HepG2 (cell line): ENCODE results near the gene MLC1.

ENCODE experiments used
- FOXK1 ChIP-seq: sonication (generic); formaldehyde crosslinking; IDR thresholded peaks from 2 replicates; pipeline ENCODE4 v1.4.0; 2020; ENCODE audit warnings: low read depth, missing genetic modification reagents, borderline replicate concordance
- HNRNPH1 ChIP-seq: fragments of 200-400 bp; formaldehyde crosslinking; optimal IDR thresholded peaks from 2 replicates; pipeline ENCODE3; 2017; ENCODE audit warnings: mild to moderate bottlenecking, low read depth, low read length
- MYNN ChIP-seq: sonication (generic); formaldehyde crosslinking; IDR thresholded peaks from 2 replicates; pipeline ENCODE4 v1.4.0; 2020; ENCODE audit warnings: mild to moderate bottlenecking, low read depth, missing genetic modification reagents
- PRMT3 ChIP-seq: sonication (generic); formaldehyde crosslinking; IDR thresholded peaks from 2 replicates; pipeline ENCODE4 v1.8.1; 2022; ENCODE audit warnings: low read depth, mild to moderate bottlenecking, moderate library complexity, missing genetic modification reagents, borderline replicate concordance
- TAF1 ChIP-seq: sonication (generic); formaldehyde crosslinking; IDR thresholded peaks from 2 replicates; pipeline ENCODE4 v1.4.0; 2020; ENCODE audit warnings: missing genetic modification reagents
- ZBTB8A ChIP-seq: sonication (generic); formaldehyde crosslinking; IDR thresholded peaks from 2 replicates; pipeline ENCODE4 v1.4.0; 2020; ENCODE audit warnings: mild to moderate bottlenecking, low read depth, missing genetic modification reagents, borderline replicate concordance
- TF ChIP-seq, protein P1 (sequence below), 2 experiments: sonication (generic) in 1 of 2; formaldehyde crosslinking in 1 of 2; IDR thresholded peaks; 2 replicates each; pipeline versions ENCODE4 v1.5.1 to v1.6.1; 2011 to 2020; ENCODE audit warnings: borderline replicate concordance in 1 of 2, low read depth in 1 of 2, low read length in 1 of 2, mild to moderate bottlenecking in 1 of 2, missing genetic modification reagents in 1 of 2, moderate library complexity in 1 of 2
- TF ChIP-seq, protein P2 (sequence below): sonication (generic); formaldehyde crosslinking; IDR thresholded peaks from 2 replicates; pipeline ENCODE4 v1.5.0; 2020; ENCODE audit warnings: mild to moderate bottlenecking, missing genetic modification reagents, moderate library complexity

DNA sequence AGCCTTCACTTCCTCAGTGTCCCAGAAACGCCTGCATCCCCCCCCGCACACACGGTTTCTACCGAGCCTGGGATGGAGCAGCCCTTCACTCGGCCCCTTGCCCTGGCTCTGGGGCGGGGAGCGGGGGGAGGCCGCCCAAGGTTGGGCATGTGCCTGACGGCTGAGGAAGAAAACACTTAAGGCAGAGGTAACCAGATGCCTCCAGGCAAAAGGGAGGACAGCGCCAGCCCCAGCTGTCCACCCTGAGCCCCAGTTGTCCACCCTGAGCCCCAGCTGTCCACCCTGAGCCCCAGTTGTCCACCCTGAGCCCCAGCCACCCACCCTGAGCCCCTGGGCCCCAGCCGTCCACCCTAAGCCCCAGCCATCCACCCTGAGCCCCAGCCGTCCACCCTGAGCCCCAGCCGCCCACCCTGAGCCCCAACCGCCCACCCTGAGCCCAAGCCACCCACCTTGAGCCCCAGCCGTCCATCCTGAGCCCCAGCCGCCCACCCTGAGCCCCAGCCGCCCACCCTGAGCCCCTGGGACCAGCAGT, 23.3 kb downstream of the MLC1 start:
- TF ChIP-seq TAF1 (CRISPR knock-in tag) (no peak), PRMT3 (CRISPR knock-in tag) (no peak), FOXK1 (CRISPR knock-in tag) (no peak), MYNN (CRISPR knock-in tag) (no peak), ZBTB8A (CRISPR knock-in tag) (no peak), HNRNPH1 (no peak)
- TF ChIP-seq, protein P1, sequence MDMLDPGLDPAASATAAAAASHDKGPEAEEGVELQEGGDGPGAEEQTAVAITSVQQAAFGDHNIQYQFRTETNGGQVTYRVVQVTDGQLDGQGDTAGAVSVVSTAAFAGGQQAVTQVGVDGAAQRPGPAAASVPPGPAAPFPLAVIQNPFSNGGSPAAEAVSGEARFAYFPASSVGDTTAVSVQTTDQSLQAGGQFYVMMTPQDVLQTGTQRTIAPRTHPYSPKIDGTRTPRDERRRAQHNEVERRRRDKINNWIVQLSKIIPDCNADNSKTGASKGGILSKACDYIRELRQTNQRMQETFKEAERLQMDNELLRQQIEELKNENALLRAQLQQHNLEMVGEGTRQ (IDR thresholded peaks at IDR 0.05; ENCODE audit: low read depth, low read length): no peak
- TF ChIP-seq, protein P1 (CRISPR knock-in tag; IDR thresholded peaks at IDR 0.05; ENCODE audit: borderline replicate concordance): no peak
- TF ChIP-seq, protein P2, sequence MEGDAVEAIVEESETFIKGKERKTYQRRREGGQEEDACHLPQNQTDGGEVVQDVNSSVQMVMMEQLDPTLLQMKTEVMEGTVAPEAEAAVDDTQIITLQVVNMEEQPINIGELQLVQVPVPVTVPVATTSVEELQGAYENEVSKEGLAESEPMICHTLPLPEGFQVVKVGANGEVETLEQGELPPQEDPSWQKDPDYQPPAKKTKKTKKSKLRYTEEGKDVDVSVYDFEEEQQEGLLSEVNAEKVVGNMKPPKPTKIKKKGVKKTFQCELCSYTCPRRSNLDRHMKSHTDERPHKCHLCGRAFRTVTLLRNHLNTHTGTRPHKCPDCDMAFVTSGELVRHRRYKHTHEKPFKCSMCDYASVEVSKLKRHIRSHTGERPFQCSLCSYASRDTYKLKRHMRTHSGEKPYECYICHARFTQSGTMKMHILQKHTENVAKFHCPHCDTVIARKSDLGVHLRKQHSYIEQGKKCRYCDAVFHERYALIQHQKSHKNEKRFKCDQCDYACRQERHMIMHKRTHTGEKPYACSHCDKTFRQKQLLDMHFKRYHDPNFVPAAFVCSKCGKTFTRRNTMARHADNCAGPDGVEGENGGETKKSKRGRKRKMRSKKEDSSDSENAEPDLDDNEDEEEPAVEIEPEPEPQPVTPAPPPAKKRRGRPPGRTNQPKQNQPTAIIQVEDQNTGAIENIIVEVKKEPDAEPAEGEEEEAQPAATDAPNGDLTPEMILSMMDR (CRISPR knock-in tag): no peak
